NCI-H345 (cell line): Measurements from ENCODE around the gene TAAR9.

Experiments used
- DNase-seq: peaks from one replicate; lab custom pipeline; 2025; lab: John Stamatoyannopoulos, UW

The TAAR9 gene, protein sequence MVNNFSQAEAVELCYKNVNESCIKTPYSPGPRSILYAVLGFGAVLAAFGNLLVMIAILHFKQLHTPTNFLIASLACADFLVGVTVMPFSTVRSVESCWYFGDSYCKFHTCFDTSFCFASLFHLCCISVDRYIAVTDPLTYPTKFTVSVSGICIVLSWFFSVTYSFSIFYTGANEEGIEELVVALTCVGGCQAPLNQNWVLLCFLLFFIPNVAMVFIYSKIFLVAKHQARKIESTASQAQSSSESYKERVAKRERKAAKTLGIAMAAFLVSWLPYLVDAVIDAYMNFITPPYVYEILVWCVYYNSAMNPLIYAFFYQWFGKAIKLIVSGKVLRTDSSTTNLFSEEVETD

DNA sequence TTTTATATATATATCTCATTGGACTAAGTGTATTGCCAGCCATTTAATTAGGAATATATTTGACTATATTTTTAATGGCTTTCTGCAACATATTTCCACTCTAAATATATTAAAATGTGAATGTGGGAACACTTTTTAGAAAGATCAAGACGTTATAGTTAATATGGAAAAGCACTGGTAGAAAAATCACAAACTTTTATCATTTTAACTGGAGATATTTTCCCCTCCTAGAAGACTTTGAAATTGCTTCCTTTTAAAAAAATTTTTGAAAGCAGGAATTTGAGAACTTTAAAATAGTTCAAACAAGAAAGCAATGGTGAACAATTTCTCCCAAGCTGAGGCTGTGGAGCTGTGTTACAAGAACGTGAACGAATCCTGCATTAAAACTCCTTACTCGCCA, at the start of gene TAAR9:
TAAR9 (plus strand) TSS at position 301 of the 400 bp plus-strand sequence; CDS start at position 314, 13 bp downstream.
- DNase-seq: no peak

DNA sequence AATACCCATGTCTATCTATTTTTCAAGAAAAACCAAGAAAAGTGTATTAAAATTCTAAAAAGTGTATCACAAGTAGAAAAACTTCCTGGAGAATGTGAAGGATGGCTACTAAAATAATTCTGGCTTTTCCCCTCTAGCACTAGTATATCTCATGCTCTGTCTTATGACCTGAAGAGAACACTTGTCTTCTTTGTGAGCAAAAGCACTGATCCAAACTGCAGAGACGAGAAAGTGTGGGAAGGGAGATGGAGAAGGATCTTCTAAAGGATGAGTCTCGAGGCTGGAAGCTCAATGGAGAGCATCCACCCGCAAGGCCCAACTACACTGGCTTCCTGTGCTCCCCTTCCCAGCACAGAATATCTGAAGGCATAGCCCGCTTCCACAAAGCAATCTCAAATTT, 48.7 kb upstream of the TAAR9 start:
- DNase-seq: no peak

DNA sequence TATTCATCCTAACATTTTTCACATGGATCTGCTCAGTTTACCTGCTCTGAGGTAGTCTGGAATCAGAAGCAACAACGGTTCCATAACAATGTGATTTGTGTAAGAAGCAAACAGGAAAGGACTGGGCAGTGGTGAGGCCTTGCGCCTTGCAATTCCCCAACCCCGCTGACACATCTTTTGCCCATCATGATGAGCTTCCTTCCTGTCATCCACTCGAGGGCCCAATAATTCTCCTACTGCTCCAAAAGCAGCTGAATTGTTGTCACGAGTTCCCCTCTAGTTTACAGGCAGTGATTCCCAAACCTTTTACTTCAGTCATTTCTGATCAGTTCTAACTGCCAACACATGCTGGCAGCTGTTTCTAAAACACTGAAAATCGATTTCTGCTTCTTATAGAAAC, 48.1 kb upstream of the TAAR9 start:
- no peak for DNase-seq

DNA sequence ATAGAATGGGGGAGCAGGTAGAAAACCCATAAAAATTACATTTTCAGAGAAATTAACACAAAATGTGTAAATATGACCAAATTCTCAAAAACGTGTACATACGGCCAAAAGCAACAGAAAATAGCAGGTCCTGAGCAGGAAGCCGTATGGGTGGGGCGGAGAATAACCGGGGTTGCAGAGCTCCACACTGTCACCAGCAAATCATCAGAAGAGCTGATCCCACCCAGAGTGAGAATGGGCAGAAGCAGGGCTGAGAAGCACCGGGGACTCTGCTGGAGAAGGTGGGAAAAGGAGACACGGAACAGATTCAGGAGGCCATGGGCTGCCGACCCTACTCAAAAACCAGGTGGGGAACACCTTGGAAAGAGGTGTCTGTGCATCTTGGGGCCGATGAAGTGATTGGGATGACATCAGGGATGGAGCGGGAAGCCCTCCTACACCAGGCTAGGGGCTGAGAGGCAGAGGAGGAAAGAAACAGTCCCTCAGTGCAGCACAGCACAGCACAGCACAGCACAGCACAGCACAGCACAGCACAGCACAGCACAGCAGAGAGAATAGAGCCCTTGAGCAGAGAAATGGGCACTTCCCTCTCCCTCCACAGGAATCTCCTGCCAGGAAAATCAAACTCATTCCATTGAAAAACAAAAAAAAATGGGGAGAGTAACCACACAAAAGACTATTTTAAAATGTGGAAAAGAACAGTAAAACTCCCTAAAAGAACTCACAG, 47.4 kb upstream of the TAAR9 start:
- no peak for DNase-seq

DNA sequence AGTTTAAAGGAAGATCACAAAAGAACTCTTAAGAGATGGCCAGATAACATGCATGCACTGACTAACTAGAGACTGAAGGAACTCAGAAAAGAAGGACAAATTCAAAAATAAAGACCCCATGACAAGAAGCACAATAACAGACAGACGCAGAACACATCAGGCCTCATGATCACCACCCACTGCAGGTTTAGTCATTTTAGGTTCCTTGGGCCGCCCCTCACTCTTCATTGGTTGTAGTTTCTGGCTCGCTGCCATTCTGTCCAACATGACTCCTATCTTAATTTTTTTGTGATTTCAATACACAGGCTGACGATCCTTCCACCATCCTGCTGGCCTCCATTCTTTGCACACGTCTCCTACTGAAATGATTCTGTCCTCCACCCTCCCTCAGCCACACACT, 46.8 kb upstream of the TAAR9 start:
- no peak for DNase-seq

DNA sequence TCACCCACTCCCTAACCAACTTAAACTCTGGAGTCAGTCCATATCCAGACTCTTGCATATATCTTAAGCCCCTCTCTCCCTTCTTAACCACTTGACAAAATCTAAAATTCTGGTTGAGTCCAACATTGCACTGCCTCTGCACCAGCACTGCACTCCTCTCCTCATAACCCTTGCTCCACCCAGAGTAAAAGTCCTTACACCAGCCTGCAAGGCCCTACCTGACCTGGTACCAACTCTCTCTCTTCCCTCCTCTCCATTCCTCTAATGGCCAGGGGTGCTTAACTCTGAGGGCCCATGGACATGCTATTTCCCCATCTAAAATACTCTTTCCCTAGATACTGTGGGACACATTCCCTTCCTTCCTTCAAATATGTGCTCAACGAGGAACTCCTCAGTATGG, 46.2 kb upstream of the TAAR9 start:
- no peak for DNase-seq

DNA sequence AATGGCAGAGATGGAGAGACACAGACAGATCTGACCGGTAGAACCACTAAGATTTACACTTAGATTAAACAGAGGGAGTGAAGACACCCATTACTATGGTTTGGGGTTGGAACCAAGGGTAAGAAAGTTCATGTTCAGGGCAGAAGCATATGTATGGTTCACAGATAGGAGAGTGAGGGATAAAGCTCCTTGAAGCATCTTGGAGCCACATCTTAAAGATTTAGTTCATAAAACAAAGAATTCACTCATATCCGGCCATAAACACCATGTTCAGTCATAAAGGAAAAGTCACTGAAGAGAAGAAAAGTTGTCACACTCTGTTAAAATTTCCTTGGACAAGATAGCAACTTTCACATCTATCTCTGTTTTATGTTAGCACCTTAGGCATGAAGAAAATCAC, 43.1 kb upstream of the TAAR9 start:
- DNase-seq: no peak

DNA sequence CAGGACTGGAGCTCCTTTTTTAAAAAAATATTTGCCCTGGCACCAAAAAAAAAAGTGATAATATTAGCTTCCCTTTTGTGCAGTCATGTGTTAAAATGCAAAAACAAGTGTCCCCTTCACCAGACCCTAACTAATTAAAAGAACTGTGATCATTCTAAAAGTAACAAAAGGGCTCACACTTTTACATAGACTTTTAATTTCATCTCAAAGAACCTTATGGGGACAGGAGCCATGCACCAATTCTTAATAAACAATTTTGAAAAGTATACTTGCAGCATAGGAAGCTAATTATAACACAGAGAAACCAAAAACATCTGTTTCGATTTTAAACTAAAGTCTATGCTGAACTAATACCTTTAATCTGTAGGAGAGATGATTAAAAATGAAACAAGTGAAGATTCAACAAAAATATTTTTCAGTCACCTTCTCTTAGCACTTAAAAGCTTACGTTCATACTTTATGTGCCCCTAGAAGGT, 42.4 kb upstream of the TAAR9 start:
- no peak for DNase-seq

DNA sequence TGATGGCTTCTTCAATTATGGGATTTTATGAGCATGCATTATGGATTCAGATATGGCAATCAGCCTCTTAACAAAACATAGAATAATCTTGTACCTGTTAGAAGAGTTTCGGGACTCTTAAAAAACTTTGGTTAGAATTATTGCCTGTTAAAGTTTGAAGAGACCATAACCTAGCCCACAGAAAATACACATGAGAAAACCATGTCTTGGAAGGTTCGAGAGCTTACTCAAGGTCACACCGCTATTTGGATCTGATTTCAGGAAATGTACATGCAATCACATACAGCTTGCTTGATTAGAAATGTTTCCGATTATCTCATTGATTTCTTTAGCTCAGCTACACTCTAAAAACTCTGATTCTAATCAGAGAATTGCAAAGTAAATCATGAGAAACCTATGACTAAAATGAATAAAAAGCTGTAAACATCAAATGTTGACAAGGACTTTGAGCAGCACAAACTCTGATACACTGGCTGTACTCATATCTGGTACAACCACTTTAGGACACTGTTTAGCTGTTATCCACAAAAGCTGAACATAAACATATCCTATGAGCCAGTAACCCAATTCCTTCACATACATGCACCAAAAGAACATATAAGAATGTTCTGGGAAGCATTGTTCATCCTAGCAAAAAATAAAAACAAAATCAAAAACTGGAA, 41.4 kb upstream of the TAAR9 start:
- no peak for DNase-seq

DNA sequence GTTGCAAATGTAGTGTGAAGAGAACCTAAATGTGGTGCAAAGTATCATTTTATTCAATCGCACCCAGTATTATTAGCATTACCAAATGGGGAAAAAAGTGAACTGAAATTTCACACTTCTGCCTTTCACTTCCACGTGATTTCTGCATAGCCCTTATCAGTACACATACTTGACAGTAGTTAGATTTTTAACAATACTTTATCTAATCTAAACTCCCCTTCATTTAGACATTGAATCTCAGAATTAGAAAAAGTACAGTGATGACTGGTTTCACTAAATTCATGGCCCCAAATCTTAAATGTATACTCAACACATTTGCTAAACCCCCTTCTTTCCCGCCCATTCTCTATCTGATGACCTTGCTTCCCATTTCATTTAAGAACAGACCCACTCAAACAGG, 39.4 kb upstream of the TAAR9 start:
- no peak for DNase-seq

DNA sequence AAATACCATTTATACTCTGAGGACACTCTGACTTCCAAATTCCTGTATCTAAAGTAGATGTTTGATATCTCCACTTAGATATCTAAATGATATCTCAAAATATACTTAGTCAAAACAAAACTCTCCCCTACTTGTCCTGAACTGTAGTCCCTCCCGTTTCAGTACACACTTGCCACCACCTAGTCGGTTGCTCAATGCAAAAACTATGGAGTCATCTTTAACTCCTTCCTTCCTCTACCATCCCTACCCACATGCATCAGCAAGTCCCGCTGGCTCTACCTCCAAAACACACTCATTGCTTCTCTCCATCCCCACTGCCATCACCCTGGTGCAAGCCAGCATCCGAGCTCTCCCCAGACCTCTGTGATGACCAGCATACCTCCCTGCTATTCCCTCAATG, 38.3 kb upstream of the TAAR9 start:
- DNase-seq: no peak

DNA sequence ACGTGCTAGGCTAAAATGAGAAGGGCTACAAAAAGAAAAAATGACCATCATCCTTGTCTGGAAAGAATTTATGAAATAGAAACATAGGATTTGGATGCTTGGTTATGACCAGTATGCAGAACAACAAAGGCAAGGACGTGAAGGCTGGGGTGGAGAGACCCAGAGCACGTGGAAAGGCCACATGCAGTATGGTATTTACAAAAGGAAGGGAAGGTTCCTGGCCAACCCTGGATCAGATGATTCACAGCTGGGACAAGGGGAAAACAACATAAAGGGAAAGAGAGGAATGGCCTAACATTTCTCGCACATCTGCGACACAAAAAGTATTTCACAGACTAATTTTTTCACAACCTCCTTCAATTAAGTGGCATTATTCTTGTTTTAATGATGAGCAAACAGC, 33.3 kb upstream of the TAAR9 start:
- no peak for DNase-seq

DNA sequence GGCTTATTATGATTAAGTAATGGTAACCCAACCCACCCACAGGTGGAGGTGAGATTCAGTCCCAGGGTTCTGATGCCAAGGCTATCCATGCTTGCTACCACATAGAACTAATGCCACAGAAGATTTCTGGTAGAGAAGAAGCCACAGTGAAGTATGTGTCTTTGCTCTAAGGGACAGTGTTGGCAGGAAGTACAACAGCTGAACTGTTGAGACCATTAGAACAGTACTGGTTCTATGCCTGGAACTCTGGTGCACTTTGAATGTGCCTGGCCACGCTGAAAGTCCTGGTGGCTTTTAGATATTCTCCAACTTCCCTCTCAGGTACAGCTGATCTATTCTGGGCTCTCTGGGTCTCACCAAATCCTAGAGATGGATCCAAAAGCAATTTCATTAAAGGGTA, 32.9 kb upstream of the TAAR9 start:
- DNase-seq: no peak

DNA sequence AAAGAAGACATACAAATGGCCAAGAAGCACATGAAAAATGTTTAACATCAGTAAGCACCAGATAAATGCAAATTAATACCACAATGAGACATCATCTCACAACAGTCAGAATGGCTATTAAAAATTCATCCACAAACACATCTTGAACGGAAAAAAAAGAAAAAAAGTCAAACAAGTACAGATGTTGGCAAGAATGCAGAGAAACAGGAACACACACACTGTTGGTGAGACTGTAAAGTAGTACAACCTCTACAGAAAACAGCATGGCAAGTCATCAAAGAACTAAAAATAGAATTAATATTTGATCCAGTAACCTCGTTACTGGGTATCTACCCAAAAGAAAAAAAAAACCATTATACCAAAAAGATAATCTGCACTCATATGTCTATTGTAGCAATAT, 31.6 kb upstream of the TAAR9 start:
- DNase-seq: no peak

DNA sequence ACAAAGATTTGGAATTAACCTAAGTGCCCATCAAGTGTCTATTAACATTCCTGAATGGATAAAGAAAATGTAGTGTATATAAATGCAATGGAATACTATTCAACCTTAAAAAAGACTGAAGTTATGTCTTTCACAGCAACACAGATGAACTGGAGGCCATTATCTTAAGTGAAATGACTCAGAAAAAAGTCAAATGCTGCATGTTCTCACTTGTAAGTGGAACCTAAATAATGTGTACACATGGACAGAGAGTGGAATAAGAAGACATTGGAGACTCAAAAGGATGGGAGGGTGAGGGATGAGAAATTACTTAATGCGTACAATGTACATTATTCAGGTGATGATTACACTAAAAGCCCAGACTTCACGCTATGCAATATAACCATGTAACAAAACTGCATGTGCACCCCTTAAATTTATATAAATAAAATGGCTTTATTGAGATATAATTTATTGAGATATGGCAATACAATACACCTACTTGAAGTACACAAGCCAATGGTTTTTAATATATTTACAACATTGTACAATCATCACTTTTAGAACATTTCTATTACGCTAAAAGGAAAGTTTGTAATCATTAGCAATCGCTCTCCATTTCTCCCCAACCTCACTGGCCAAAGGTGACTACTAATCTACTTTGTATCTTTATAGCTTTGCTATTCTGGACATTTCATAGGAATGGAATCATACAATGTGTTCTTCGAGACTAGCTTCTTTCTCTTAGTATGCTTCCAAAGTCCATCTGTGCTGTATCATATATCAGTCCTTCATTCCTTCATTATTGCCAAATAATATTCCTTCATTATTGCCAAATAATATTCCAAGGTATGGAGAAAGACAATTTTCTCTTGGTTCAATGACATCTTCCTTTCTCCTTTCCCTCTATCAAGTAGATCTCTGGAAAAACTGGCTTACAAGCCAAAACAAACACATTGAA, 30.9 kb upstream of the TAAR9 start:
- DNase-seq: no peak

DNA sequence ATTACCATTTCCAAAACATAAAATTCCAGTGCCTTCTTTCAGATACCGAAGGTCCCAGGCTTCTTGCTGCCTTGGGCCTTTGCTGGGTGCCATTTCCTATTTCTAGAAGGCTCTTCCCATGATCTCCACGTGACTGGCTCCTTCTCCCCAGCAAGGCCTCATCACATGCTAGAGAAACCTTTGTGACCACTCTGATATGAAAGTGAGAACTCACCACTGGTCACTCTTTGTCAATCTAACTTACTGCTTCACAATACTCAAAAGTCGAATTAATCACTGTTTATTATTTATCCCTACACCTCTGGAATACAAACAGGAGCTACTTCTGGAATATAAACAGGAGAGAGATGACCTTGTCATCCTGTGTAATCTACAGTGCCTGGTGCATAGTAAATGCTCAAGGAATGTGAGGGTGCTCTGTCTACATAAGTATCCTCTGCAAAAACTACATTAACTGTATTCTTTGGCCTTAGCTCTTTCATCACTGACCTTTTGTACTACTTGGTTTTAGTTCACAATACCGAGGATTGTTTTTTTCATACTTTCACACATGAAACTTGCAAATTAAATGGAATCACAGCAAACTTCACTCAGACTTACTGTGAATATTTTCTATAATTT, 26.8 kb upstream of the TAAR9 start:
- no peak for DNase-seq

DNA sequence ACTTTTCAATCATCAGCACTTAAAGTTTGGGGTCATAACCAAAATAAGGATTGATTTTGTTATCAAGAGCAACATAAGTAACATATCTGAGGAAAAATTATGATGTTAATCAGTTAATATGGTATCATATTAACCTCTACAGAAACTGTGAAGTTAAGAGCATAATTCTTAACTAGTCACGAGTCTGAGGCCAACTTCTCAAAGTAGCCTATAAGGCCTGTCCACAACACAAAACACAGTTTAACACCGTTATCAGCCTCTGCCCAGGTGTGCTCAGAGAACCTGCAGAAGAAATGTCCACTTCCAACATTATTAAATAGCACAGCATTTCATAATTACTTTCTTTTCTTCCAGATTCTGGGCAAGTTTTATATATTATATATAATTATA, 26.3 kb upstream of the TAAR9 start:
- no peak for DNase-seq

DNA sequence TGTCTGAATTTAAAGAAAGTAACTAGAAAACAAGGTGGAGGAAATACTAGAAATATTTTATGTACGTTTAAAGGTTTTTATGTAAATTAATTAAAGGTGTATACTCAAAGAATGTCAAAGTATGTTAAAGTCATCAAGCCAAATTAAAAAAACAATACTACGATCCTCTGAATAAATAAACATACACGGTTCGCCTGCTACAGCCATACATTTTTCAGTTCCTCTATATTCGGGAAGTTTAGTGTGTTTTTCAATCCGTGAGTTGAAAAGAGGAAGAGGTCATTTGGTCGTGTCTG, 25.8 kb upstream of the TAAR9 start:
- no peak for DNase-seq

DNA sequence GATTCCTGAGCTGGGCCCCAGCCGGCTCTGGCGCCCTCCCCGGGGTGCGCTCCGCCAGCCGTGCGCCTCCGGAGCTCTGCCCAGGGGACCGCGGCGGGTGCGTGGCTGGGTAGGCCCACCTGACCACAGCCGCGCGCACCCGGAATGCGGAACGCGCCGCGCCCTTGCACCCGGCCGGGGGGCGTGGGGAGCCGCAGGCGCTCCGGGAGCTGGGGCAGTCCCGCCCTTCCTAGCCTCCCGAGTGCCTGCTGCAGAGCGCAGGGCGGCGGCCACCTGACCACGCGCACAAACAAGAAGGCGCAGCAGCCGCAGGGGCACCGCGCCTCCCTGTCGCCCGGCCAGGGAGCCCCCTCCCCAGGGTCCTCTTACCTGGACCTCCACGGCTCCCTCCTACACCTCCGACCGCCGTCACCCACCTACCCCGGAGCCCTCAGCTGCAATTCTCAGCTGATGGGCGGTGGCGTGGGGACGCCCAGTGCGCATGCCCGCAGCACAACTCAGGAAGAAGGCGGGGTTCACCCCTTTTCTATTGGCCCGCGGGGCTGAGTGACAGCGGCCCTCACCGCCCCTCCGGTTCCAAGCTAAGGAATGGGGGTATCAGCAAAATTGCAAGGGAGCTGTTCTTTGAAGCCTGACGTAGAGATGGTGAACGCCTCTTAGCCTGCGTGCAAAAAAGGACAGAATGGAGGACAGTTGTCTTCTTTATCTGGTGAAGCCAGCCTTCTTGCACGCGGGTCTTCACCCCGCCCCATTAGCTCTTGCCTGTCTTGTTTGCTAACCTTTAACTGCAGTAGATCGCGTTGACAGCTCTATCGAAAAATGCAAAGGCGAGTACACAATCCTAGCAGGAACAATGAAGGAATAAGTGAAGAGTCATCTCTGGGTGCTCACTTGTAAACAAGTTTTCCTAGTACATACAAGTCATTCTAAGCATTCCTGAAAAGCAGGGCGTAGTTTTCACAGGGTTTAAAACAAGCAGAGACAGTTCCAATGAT, 25.1 kb upstream of the TAAR9 start, which contains the start of gene STX7:
STX7 (minus strand) TSS at position 479 of the 995 bp plus-strand sequence. CDS start 9,586 bp downstream, outside the sequence.
- DNase-seq: peak; percentile 86

DNA sequence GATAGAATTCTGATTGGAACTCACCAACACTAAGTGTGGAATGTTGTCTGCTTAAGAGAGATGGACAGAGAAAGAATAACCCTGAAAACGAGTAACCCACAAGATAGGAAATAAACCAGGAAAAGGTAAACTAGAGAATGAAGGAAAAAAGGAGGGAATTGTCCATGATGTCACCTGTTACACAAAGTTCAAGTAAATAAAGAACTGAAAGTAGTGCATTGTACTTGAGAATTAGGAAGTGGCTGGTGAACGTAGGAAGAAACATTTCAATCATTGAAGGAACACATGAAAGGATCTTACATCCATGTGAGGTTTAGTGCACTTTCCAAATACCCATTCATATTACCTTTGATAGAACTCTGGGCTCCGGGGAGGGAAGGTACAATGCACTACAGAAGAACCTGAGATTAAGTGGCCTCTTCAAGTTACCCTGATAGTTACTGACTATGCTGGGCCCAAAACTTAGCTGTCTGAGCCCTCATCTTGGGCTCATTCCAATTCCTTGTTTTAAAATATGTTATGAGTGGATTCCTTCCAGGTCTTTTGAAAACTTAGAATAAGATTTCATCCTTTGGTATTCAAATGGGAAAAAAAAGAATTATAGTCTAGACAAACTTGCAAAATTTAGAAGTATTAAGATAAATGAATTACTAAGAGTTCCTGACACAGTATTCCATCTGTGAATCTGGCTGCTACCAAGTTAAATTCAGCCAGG, 24.1 kb upstream of the TAAR9 start:
- DNase-seq: no peak
